Testis (tissue), 5 donors: ENCODE results near the gene FABP3. TPM values are rescaled to one million over a fixed set of nuclear protein-coding genes. Genes with fewer than 3 reads are reported as not detected.

Source experiments
- DNase-seq: peaks from one replicate; pipeline ENCODE4 v3.0.0-alpha.2; 2019
- H3K27ac ChIP-seq, 2 donors: fragments of 200-600 bp; sonication (generic); one replicate each; pipeline ENCODE4 v1.5.1; 2019
- H3K27me3 ChIP-seq: fragments of 200-600 bp; sonication (generic); one replicate; pipeline ENCODE4 v1.5.1; 2019
- H3K36me3 ChIP-seq: fragments of 200-600 bp; sonication (generic); one replicate; pipeline ENCODE4 v1.5.1; 2017; ENCODE audit warnings: low read depth; ENCODE audit errors: missing control alignments
- H3K4me1 ChIP-seq: fragments of 200-600 bp; sonication (generic); one replicate; pipeline ENCODE4 v1.5.1; 2019
- H3K4me3 ChIP-seq, 2 donors: fragments of 200-600 bp; sonication (generic); one replicate each; pipeline ENCODE4 v1.5.1; 2017 to 2019
- H3K9me3 ChIP-seq: fragments of 200-600 bp; sonication (generic); one replicate; pipeline ENCODE4 v1.5.1; 2017
- POLR2A ChIP-seq: fragments of 450-650 bp; IDR thresholded peaks from one replicate; pipeline ENCODE4 v1.6.1; 2017; ENCODE audit warnings: antibody characterized with exemption, mild to moderate bottlenecking, moderate library complexity
- WGBS, 2 donors: methylation state at CpG; one replicate each; pipeline ENCODE4 v1.1.5; 2018; 5-methylcytosine and 5-hydroxymethylcytosine counted together
- intact Hi-C: fragments of 100-400 bp; cut with DNase I; formaldehyde crosslinking; loops from one replicate; pipeline ENCODE4 v1.15.1; 2023; ENCODE audit warnings: low total_unique reads
- long read RNA-seq, 2 donors: transcript quantifications; one replicate each; lab custom pipeline, GENCODE V29; 2026
- polyA plus RNA-seq: library from polyadenylated mRNA; stranded (reverse); fragments of 350-450 nt; fragmentation: Illumina TruSeq; extraction: RNeasy Lipid Tissue Mini Kit (QIAGEN cat#74804); gene quantifications from one replicate; pipeline ENCODE4 v1.2.3, GENCODE V29; 2014; ENCODE audit warnings: low read depth, low replicate concordance; ENCODE audit not compliant: insufficient read depth
- total RNA-seq, 2 donors: library from RNA; depleted of rRNA; stranded (reverse); fragments of >200 nt; gene quantifications; one replicate each; pipeline ENCODE4 v1.2.3, GENCODE V29; 2016
- TF ChIP-seq, protein P1 (sequence below), 3 experiments: fragments of 450-650 bp in 2 of 3; fragments of 200-600 bp in 1 of 3; sonication (generic) in 1 of 3; IDR thresholded peaks; one replicate each; pipeline ENCODE4 v1.5.1; 2016 to 2019; ENCODE audit warnings: antibody characterized with exemption in 3 of 3, mild to moderate bottlenecking in 2 of 3, moderate library complexity in 1 of 3

Gene FABP3
- total RNA-seq (10 to 100 TPM; 28.3 to 34.3 TPM), polyA plus RNA-seq (67.5 TPM)
- long read RNA-seq, donor 1, transcript FABP3-203 (3 exons, 535 nt): minor isoform, 5 of 237 reads
- long read RNA-seq, donor 1, transcript FABP3-201 (4 exons, 725 nt): major isoform, 213 of 237 reads
- long read RNA-seq, donor 1, partial matches to known transcripts: 19 of 237 reads
- long read RNA-seq, donor 1, other reads (novel, unspliced or antisense): 0 of 237 reads
- long read RNA-seq, donor 2, transcript FABP3-201 (4 exons, 725 nt): major isoform, 141 of 206 reads
- long read RNA-seq, donor 2, transcript FABP3-203 (3 exons, 535 nt): minor isoform, 24 of 206 reads
- long read RNA-seq, donor 2, partial matches to known transcripts: 34 of 206 reads
- long read RNA-seq, donor 2, other reads (novel, unspliced or antisense): 6 of 206 reads

DNA sequence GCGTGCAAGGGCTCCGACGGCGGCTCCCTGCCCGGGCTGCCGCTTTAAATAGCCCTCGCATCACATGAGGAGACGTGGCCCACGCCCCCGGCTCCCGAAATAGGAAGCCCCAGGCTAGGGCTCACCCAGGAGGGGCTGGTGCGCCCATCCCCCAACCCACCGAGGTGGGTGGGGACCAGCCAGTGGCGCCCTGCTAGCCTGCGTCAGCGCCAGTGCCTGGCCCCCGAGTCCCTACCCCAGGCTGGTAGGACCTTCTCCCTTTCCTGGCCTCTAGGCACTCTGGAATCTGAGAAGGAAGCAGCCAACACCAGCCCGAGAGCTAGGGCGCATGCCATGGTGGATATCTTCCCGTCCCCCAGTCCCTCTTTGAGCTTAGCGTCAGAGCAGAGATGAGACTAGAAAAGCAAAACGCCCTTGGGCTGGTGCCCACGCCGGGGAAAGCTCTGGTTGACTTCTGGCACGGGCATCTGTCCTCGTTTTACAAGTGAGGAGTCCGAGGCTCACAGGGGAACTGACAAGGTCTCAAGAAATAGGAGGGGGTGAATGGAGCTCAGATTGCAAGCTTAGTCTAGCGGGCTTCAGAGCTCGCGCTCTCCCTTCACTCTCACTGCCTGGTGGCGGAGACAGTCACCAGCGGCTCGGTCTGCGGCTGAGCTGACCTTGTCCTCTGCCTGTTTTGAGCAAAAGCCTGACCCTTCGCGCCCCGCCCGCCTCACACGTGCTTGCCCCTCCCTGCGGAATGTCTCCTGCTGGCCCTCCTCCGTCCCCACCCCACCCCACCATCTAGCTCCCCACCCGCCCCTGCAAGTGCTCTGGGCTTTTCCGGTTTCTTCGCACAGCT, at the start of gene FABP3:
Gene FABP3 (minus strand): TSS at position 21 of the 841 bp plus-strand sequence. CDS start 62 bp downstream, outside the sequence.
- intact Hi-C loops: no loop called here
- Histone ChIP-seq H3K36me3 (no peaks in the 10 kb centered on the region), H3K4me1 (peaks cover 71% of the 10 kb centered on the region)

DNA sequence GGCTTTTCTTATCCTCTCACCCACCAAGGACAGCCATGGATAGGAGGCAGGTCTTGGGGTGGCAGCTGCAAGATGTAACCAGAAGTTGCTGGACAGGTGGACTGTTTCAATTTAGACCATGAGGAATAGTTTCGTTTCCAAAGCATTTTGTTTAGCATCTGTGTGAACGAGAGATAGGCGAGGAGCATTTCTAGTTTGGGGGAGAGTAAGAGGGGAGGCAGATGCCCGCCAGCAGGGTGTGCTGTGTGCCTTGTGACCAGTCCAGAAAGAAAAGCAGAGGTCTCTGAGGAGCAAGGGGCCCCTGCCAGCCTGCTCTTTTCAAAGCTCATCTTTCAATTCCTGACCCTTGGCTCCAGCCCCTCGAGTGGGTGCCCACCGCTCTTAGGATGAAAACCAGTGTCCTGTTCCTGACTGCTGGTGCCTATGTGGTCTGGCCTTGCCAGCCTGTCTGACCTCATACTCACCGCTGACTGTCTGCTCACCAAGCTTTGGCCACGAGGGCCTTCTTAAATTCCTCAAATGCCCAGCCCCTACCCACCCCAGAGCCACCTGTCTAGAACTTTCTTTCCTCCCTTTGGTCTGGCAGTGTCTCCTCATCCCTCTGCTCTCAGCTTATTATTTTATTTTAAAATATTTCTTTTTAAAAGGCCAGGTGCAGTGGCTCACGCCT, 48.6 kb upstream of the FABP3 start:
- no peak for TF ChIP-seq POLR2A
- TF ChIP-seq, protein P1, sequence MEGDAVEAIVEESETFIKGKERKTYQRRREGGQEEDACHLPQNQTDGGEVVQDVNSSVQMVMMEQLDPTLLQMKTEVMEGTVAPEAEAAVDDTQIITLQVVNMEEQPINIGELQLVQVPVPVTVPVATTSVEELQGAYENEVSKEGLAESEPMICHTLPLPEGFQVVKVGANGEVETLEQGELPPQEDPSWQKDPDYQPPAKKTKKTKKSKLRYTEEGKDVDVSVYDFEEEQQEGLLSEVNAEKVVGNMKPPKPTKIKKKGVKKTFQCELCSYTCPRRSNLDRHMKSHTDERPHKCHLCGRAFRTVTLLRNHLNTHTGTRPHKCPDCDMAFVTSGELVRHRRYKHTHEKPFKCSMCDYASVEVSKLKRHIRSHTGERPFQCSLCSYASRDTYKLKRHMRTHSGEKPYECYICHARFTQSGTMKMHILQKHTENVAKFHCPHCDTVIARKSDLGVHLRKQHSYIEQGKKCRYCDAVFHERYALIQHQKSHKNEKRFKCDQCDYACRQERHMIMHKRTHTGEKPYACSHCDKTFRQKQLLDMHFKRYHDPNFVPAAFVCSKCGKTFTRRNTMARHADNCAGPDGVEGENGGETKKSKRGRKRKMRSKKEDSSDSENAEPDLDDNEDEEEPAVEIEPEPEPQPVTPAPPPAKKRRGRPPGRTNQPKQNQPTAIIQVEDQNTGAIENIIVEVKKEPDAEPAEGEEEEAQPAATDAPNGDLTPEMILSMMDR (IDR thresholded peaks at IDR 0.05): peak in 1 of 3 experiments; percentile 29
- Histone ChIP-seq H3K9me3 (no peaks in the 10 kb centered on the region), H3K36me3 (no peaks in the 10 kb centered on the region), H3K27me3 (no peaks in the 10 kb centered on the region), H3K4me1 (no peaks in the 10 kb centered on the region), H3K27ac (no peak overlapping the region), H3K4me3 (no peak overlapping the region)
- DNase-seq: no peak
- intact Hi-C loops: loop anchor here (10.0 kb wide), 1 partner anchor 237 kb away; no protein-coding TSS in a partner anchor
- 78 to 79% methylated on average over 8 to 9 of the region's 9 CpGs for WGBS, 2 donors

More for the DNA sequence above, at the start of gene FABP3:
- no peaks in the 10 kb centered on the region for H3K27me3 ChIP-seq
- DNase-seq: peak; percentile 93
- H3K9me3 ChIP-seq: no peaks in the 10 kb centered on the region
- no peak for TF ChIP-seq POLR2A
- TF ChIP-seq, protein P1 (IDR thresholded peaks at IDR 0.05): no peak
- peak within 1 kb of the TSS; percentile 90 to 94 for H3K27ac ChIP-seq
- peak within 1 kb of the TSS; percentile 41 to 63 for H3K4me3 ChIP-seq
- 0 to 2% methylated on average over 35 to 41 of the region's 44 CpGs for WGBS, 2 donors

DNA sequence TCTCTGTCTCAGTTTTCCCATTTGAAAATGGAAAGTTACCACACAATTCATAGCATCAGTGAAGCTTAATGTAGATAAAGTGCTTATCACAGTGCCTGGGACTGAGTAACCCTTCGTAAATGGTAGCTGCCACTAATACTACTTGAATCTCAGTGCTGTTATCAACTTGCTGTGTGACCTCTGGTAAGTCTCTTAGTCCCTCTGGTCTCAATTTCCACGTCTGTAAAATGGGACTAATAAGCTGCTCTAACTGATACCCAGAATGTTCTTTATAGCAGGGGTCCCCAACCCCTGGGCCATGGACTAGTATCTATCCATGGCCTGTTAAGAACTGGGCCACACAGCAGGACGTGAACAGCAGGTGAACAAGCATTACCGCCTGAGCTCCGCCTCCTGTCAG, 47.8 kb upstream of the FABP3 start:
- no peaks in the 10 kb centered on the region for H3K36me3 ChIP-seq
- 81 to 91% methylated on average over 5 of the region's 5 CpGs for WGBS, 2 donors
- no peak overlapping the region for H3K27ac ChIP-seq
- intact Hi-C loops: loop anchor here (10.0 kb wide), 1 partner anchor 236 kb away; no protein-coding TSS in a partner anchor
- H3K9me3 ChIP-seq: no peaks in the 10 kb centered on the region
- TF ChIP-seq, protein P1 (IDR thresholded peaks at IDR 0.05): no peak
- no peak for TF ChIP-seq POLR2A
- no peaks in the 10 kb centered on the region for H3K27me3 ChIP-seq
- H3K4me1 ChIP-seq: no peaks in the 10 kb centered on the region
- no peak overlapping the region for H3K4me3 ChIP-seq
- DNase-seq: no peak

DNA sequence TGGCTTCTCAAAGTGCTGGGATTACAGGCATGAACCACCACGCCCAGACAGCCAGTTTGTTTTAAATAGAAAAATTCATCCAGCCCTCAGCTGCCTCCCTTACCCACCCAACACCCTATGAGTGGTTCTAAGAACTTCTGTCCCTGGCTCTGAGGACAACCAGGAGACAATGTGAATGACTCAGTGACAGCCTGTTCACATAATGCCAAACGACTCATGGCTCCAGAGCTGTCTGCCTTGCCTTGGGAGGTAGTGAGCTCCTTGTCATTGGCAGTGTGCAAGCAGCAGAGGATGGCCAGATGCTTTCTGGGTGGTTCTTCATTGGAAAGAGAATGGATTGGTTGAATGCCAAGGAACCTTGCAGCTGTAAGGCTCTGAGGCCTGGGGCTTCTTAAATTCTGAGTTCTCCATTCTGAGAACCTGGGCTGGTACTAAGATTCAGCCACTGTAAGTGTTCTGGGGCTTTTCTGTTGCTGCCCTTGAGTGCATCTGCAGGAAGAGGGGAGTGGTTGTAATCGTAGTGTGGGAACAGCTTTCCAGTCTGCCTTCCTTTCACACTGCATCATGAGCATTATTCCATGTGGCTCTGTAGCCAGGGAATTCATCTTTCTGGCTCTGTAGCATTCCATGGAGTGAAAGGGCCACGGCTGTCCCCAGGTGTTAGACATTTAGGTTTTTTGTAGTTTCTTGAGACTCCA, 45.9 kb upstream of the FABP3 start:
- H3K9me3 ChIP-seq: no peaks in the 10 kb centered on the region
- 83 to 93% methylated on average over 4 of the region's 4 CpGs for WGBS, 2 donors
- no peaks in the 10 kb centered on the region for H3K4me1 ChIP-seq
- H3K27ac ChIP-seq: no peak overlapping the region
- H3K36me3 ChIP-seq: no peaks in the 10 kb centered on the region
- H3K27me3 ChIP-seq: no peaks in the 10 kb centered on the region
- DNase-seq: no peak
- no peak overlapping the region for H3K4me3 ChIP-seq
- TF ChIP-seq, protein P1 (IDR thresholded peaks at IDR 0.05): no peak
- no peak for TF ChIP-seq POLR2A
- intact Hi-C loops: no loop called here
